GM12801 (cell line): ENCODE data around the gene ZNF367.

Source experiments
- TF ChIP-seq, protein P1 (sequence below): IDR thresholded peaks from one replicate; pipeline ENCODE4 v1.5.1; 2011; ENCODE audit warnings: control low read depth; ENCODE audit not compliant: insufficient read length; ENCODE audit errors: extremely low read depth

The ZNF367 gene

DNA sequence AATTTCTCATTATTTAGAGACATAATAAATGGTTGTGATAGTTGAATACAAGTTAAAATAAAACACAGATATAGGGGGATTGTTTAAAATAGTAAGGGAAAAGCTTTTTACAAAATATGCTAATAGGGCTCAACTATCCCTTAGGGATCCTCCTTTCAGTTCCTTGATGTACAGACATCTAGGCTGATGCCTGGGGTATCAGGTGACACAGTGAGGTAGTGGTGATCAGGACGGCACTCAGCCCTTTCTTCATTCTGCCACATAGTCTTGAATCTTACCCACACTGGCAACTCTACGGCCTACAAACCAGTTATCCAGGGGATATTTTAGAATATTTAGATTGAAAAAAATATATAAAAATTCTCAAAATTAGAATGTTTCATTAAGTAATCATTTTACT is 22.2 kb downstream of the ZNF367 start:
- TF ChIP-seq, protein P1, sequence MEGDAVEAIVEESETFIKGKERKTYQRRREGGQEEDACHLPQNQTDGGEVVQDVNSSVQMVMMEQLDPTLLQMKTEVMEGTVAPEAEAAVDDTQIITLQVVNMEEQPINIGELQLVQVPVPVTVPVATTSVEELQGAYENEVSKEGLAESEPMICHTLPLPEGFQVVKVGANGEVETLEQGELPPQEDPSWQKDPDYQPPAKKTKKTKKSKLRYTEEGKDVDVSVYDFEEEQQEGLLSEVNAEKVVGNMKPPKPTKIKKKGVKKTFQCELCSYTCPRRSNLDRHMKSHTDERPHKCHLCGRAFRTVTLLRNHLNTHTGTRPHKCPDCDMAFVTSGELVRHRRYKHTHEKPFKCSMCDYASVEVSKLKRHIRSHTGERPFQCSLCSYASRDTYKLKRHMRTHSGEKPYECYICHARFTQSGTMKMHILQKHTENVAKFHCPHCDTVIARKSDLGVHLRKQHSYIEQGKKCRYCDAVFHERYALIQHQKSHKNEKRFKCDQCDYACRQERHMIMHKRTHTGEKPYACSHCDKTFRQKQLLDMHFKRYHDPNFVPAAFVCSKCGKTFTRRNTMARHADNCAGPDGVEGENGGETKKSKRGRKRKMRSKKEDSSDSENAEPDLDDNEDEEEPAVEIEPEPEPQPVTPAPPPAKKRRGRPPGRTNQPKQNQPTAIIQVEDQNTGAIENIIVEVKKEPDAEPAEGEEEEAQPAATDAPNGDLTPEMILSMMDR, result no peak

DNA sequence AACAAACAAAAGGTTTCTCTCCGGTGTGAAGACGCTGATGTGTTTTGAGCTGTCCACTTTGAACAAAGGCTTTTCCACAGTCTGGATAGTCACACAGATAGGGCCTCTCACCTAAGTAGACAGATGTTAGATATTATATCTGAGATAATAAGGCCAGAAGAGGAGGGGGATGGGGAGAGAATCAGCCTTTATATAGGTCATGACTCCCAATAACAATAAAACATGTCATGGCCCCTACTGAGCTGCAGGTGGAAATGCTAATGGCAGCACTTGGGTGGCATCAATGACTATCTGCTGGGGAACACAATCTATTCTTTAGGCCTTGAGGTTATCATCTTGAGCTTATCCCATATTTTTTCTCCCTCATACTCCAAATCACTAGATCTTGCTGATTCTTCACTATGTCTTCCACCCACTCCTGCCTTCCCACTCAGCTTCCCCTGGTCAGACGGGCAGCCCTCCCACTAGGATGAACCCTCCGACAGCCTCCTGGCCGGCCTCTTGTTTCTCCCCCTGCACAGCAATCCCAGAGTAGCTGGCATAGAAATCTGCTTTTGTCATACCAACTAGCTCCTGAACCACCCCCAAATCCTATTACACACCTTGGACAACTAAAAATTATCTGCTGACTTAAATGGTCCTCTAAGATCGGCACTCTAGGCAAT is 23.2 kb downstream of the ZNF367 start:
- TF ChIP-seq, protein P1, result no peak

DNA sequence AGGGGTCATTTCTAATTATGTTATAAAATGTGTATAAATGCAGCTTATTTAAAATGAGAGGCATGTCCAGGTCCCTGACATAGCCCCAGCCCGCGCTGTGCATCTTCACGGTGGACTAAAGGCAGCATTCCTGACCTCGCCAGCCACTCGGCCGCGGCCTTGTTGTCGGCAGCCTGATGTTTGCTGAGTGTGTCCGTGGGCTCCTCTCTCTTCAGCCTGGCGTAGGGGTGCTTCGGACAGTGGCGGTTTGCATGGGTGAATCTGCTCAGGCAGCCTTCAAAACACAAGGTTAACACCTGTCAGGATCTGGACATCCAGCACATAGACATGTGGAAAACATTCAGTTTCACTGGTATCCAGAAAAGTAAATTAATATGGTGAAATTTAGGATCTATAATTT is 25.9 kb downstream of the ZNF367 start:
- TF ChIP-seq, protein P1, result no peak

DNA sequence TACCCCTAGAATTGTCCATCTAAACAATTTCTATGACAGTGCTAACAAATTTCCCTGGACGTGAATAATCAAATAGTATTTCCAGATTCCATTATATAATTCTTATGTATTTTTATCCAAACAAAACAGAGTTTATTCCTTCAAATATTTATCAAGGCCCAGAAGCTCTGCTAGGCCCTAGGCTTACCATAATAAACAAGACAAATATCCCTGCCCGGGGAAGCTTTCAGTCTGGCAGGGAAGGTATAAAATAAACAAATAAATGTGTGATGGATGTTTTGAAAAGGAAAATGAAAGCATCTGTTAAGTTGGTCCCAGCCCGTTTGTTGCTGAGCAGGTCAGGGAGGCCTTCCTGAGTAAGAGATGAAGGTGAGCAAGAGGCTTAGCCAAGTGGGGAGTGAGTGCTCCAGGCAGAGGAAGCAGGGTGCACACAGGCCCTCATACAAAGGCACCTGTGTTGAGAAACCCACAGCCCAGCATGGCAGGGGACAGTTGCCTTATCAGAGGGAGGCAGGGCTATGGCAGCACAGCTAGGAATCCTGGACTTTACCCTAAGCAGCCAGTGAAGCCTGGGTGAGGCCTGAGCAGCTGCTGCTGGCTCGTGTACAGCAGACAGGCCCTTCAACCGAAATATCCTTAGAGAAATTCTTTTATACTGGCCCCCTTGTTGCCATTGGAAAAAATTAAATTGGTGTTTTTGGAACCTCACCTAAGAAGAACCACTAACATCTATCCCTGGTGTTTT is 27.0 kb downstream of the ZNF367 start:
- TF ChIP-seq, protein P1, result no peak

DNA sequence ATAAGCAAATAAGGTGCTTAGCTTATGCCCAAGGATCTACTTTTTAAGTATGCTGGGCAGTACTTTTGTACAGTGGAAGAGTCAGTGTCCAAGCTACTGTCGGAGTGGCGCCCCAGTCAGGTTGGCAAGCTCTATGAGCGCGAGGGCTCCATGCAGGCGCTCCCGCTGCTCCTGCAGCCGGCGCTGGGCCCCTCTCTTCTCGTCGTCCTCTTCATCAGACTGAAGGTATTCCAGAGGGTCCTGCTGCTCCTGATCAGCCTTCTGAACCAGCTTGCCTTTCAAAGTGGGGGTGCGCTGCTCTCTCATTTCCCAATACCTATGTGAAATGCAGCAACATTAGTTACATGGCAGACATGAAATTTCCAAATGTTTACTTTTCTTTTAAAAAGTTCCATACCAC is 30.0 kb downstream of the ZNF367 start:
- TF ChIP-seq, protein P1, result no peak

DNA sequence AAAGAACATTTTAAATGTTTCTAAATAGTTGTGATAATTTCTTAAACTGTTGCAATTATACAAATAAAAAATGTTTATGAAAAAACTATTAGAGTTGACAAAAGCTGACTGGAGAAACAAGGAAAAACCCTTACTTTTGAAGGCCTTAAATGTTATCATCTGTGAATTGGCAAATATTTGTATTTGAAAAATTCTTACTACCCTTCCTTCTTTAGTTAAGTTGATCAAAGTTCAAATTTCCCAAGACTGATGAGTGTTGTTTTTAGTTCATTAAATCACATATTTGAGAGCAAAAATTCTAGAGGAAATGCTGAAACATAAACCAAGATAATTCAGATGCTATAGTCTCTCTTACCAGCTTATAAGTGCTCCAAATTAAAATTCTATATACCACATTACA is 32.0 kb downstream of the ZNF367 start:
- TF ChIP-seq, protein P1, result no peak

DNA sequence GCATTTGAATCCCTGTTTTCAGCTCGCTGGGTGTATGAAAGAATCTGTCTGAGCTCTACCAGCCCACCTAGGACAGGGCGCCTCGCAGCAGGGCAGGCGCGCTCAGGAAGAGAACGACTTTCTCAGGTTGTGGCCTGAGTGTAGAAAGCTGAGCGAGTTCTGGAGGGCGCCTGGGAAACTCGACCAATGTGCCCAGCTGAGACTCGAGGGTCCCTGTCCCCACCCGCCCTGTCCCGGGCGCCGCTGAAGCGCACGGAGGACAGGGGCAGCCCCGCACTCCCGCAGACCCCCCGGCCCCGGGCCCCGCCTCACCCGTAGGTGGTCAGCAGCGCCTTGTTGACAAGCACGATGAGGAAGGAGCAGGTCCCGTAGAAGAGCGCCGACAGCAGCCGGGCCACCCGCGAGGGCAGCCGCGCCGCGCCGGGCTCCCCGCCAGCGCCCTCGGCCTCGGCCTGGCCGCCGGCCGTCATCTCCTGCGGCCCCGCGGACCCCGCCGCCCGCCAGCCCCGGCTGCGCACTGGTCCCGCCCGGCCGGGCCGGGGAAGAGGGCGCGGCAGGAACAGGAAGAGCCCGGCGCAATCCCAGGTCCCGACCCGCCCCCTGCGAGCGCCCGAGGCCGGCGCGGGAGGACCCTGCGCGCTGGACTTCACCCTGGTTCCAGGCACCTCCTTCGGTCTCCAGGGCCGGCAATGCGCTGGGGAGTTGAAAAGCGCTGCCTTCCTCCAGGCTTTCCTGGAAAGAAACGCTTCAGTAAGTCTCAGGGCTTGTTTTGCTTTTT is 34.8 kb downstream of the ZNF367 start, which contains the start of gene SLC35D2:
Gene SLC35D2 (minus strand): TSS at position 547 of the 778 bp plus-strand sequence. CDS start 77 bp downstream, at position 470.
- TF ChIP-seq, protein P1, result no peak
